Measurements from ENCODE around the gene OPN4. TPM values are rescaled to one million over a fixed set of nuclear protein-coding genes. Genes with fewer than 3 reads are reported as not detected.

The OPN4 gene
- total RNA-seq, 1 donor from 2014 or later: not detected

DNA sequence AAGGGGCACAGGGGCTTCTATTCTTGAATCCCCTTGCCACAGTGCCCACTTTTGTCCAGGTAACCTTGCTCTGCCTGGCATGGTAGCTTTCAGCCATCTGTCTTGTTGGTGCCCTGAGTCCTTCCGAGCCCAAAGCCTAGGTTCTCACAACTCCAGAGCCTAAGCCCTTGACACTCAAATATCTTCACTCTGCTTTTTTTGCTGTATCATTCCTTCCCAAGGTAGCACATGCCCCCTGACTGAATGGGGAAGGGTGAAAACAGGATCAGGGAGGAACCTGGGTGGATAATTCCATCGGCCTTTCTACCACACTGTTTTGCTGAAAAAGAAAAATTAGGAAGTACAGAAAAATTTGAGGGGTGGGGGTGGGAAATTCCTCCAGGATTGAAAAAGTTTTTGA is 51.6 kb downstream of the OPN4 start:
- Histone ChIP-seq H3K27ac (no peak overlapping the region), H3K4me3 (no peak overlapping the region), H3K4me1 (peaks cover 4% of the 10 kb centered on the region), H3K9me3 (no peaks in the 10 kb centered on the region), H3K36me3 (no peaks in the 10 kb centered on the region), H3K27me3 (no peaks in the 10 kb centered on the region)
- ATAC-seq: no peak
- TF ChIP-seq, protein P1, sequence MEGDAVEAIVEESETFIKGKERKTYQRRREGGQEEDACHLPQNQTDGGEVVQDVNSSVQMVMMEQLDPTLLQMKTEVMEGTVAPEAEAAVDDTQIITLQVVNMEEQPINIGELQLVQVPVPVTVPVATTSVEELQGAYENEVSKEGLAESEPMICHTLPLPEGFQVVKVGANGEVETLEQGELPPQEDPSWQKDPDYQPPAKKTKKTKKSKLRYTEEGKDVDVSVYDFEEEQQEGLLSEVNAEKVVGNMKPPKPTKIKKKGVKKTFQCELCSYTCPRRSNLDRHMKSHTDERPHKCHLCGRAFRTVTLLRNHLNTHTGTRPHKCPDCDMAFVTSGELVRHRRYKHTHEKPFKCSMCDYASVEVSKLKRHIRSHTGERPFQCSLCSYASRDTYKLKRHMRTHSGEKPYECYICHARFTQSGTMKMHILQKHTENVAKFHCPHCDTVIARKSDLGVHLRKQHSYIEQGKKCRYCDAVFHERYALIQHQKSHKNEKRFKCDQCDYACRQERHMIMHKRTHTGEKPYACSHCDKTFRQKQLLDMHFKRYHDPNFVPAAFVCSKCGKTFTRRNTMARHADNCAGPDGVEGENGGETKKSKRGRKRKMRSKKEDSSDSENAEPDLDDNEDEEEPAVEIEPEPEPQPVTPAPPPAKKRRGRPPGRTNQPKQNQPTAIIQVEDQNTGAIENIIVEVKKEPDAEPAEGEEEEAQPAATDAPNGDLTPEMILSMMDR (IDR thresholded peaks at IDR 0.05): no peak
- intact Hi-C loops (cut with DNase I): no loop called here
- DNase-seq: no peak

DNA sequence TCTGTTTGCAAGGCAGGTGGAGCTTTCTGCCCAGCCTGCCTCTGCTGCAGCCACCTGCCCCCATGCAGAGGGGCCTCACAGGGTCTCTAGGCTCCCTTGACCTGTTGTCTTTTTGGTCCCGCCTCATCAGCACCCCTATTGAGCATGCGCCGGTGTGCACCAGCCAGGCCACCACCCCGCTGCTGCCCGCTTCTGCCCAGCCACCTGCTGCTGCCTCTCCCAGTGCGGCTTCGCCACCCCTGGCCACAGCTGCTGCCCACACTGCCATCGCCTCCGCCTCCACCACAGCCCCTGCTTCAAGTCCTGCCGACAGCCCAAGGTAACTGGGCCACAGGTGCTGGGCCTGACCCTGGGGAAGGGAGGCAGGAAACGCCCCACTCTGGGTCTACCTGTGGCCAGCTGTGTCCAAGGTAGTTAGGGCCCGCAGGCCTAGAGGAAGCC is 52.1 kb downstream of the OPN4 start:
- H3K4me1 ChIP-seq: peaks cover 4% of the 10 kb centered on the region
- intact Hi-C loops (cut with DNase I): no loop called here
- no peak overlapping the region for H3K4me3 ChIP-seq
- ATAC-seq: no peak
- DNase-seq: no peak
- no peaks in the 10 kb centered on the region for H3K36me3 ChIP-seq
- no peak overlapping the region for H3K27ac ChIP-seq
- H3K27me3 ChIP-seq: no peaks in the 10 kb centered on the region
- no peaks in the 10 kb centered on the region for H3K9me3 ChIP-seq
- TF ChIP-seq, protein P1 (IDR thresholded peaks at IDR 0.05): no peak

DNA sequence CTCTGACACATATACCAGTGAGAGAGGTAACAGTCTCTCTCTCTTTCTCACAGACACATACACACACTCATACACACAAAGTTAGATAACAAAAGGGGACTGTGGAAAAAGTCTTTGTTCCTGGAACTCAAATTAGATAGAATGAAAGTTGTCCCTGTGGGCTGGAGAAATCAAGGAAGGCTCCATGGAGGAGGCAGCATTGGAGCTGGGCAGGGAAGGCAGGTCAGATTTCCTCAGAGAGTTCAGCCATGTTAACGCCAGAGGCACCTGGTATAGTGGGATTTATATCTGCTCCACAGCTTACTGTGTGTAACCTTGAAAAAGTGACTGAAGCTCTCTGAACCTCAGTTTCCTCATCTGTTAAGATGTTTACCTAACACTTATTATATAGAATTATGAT is 52.6 kb downstream of the OPN4 start:
- intact Hi-C loops (cut with DNase I): no loop called here
- no peak overlapping the region for H3K27ac ChIP-seq
- no peaks in the 10 kb centered on the region for H3K36me3 ChIP-seq
- peaks cover 4% of the 10 kb centered on the region for H3K4me1 ChIP-seq
- H3K4me3 ChIP-seq: no peak overlapping the region
- TF ChIP-seq, protein P1 (IDR thresholded peaks at IDR 0.05): no peak
- DNase-seq (no peak), ATAC-seq (no peak)
- H3K27me3 ChIP-seq: no peaks in the 10 kb centered on the region
- H3K9me3 ChIP-seq: no peaks in the 10 kb centered on the region

DNA sequence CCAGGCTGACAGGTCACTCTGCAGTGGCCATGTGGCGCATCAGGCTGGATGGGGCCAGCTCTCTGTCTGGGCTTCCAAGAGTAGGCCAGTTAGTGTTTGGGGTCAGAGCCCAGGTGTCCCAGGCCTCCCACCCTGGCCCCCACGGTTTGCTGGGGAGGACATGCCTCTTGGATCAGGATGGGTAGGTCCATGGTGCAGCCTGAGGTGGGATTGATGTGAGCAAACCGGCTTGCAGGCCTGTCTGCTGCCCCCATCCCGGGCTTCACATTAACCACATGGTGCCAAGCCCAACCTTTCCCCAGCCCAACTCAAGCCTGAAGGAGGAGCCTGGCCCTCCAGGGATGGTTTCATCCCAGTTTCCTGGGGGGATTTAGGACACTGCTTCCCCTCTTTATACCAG is 53.2 kb downstream of the OPN4 start:
- Histone ChIP-seq H3K9me3 (no peaks in the 10 kb centered on the region), H3K4me1 (peaks cover 8% of the 10 kb centered on the region), H3K27me3 (no peaks in the 10 kb centered on the region), H3K27ac (no peak overlapping the region), H3K4me3 (no peak overlapping the region), H3K36me3 (no peaks in the 10 kb centered on the region)
- intact Hi-C loops (cut with DNase I): no loop called here
- ATAC-seq (no peak), DNase-seq (peak; percentile 50)
- TF ChIP-seq, protein P1 (IDR thresholded peaks at IDR 0.05): no peak

DNA sequence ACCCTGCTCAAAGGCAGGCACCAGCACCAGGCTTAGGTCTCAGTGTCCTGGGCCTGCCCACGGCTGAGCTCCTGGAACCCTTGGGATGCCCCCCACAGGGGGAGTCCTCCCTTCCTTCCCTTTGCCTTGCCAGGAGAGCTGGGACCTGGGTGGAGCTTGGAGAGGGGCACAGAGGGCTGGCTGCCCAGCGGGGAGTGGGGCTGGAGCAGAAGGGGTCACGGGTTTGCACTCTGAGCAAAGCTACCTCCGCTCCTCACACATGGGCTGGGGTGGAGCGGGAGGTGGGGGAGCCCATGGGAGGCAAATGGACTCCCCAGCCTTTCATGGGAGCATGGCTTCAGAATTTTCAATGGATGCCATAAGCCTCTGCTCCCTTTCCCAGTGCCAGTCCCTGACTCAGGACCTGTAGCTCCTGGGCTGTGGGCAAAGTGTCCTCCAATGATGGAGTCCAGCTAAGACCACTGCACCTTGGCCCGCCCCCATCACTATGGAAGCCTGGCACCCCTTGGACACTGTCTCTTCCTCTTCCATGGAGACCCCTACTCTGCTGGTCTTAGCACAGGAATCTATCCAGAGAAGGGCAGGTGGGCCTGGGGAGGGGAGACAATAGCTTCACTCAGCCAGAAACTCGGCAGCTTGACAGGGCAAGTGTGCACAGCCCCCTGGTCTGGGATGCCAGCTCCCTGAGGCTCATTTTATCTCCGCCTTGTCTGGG is 53.9 kb downstream of the OPN4 start:
- peaks cover 11% of the 10 kb centered on the region for H3K4me1 ChIP-seq
- H3K9me3 ChIP-seq: no peaks in the 10 kb centered on the region
- no peaks in the 10 kb centered on the region for H3K27me3 ChIP-seq
- ATAC-seq (no peak), DNase-seq (peak; percentile 57)
- H3K4me3 ChIP-seq: no peak overlapping the region
- H3K36me3 ChIP-seq: no peaks in the 10 kb centered on the region
- TF ChIP-seq, protein P1 (IDR thresholded peaks at IDR 0.05): no peak
- H3K27ac ChIP-seq: no peak overlapping the region
- intact Hi-C loops (cut with DNase I): no loop called here

Measured in upper lobe of right lung (tissue), 1 donor.